PC-3 (cell line): ENCODE measurements around the gene CAPN7.

Experiments used
- CTCF ChIP-seq: fragments of 300-600 bp; sonication (generic); conservative IDR thresholded peaks from 2 replicates; pipeline ENCODE4 v1.5.1; 2017; ENCODE audit warnings: antibody characterized with exemption, low read depth, mild to moderate bottlenecking, low read length
- EZH2 ChIP-seq: fragments of 300-600 bp; sonication (generic); IDR thresholded peaks from one replicate; pipeline ENCODE4 v1.6.1; 2017; ENCODE audit warnings: antibody characterized with exemption, mild to moderate bottlenecking, low read length; ENCODE audit not compliant: unreplicated experiment

GRCh38 chr3:15280853-15281532 lies 74.9 kb downstream of the CAPN7 start:
- TF ChIP-seq CTCF = no peak
- TF ChIP-seq EZH2 = no peak
